GM12878 (cell line): ENCODE results near the gene EPB41. TPM values are rescaled to one million over a fixed set of nuclear protein-coding genes. Genes with fewer than 3 reads are reported as not detected.

Experiments
- ATAC-seq: fragments of 200-7000 bp; cut with Tn5 transposase; 3 replicates; pipeline ENCODE4 v1.9.1; 2020; ENCODE audit warnings: mild to moderate bottlenecking, moderate library complexity
- BruUV-seq: library from RNA; stranded (reverse); fragments of 400-500 nt; replicated peaks from 2 replicates; lab custom pipeline; 2021; lab: Mats Ljungman, UMichigan
- CTCF ChIA-PET: fragments of 300-600 bp; sonication (Branson Sonifier 250); formaldehyde crosslinking; extraction: SDS; loops from one replicate; lab custom pipeline; 2021; ENCODE audit warnings: inconsistent platforms; lab: Yijun Ruan, JAX
- POLR2A ChIA-PET: fragments of 350-600 bp; formaldehyde crosslinking; extraction: SDS; loops from one replicate; lab custom pipeline; 2021; ENCODE audit warnings: inconsistent platforms; lab: Charles Lee
- RAD21 ChIA-PET: fragments of 300-600 bp; sonication (Branson Sonifier 250); formaldehyde crosslinking; loops from one replicate; lab custom pipeline; 2023; ENCODE audit warnings: antibody characterized with exemption; ENCODE audit not compliant: unreplicated experiment; lab: Charles Lee
- SMC1A ChIA-PET: fragments of 300-600 bp; sonication (Branson Sonifier 250); formaldehyde crosslinking; loops from one replicate; lab custom pipeline; 2023; ENCODE audit not compliant: unreplicated experiment, uncharacterized antibody; lab: Charles Lee
- DNase-seq: peaks from one replicate; pipeline ENCODE4 v3.0.0-alpha.2; 2011; ENCODE audit warnings: low read depth, low spot score
- FAIRE-seq: peaks from 3 replicates; lab custom pipeline; 2011; peaks lifted over from hg19 to GRCh38; lab: Jason Lieb, UNC
- H2AFZ ChIP-seq: 2 replicates; pipeline ENCODE4 v1.6.0; 2011; ENCODE audit warnings: low read depth, low read length, control low read depth; ENCODE audit not compliant: control insufficient read depth
- H3K27ac ChIP-seq: 2 replicates; pipeline ENCODE4 v1.5.1; 2011; ENCODE audit warnings: control low read depth; ENCODE audit not compliant: control insufficient read depth, insufficient read depth
- H3K27me3 ChIP-seq, 2 experiments: replicated peaks in 1 of 2; 2 replicates each; pipeline versions ENCODE4 v1.6.0 to v1.6.1; 2011; ENCODE audit warnings: low read length in 1 of 2; ENCODE audit not compliant: control insufficient read depth in 2 of 2, insufficient read depth in 2 of 2
- H3K36me3 ChIP-seq, 2 experiments: 2 replicates each; pipeline ENCODE4 v1.5.1; 2011; ENCODE audit warnings: low read length in 1 of 2; ENCODE audit not compliant: control insufficient read depth in 2 of 2, insufficient read depth in 2 of 2
- H3K4me1 ChIP-seq: 2 replicates; pipeline ENCODE4 v1.6.1; 2011; ENCODE audit warnings: mild to moderate bottlenecking, low read length, moderate library complexity, mixed read lengths; ENCODE audit not compliant: control insufficient read depth, insufficient read depth
- H3K4me2 ChIP-seq: 2 replicates; pipeline ENCODE4 v1.6.0; 2011; ENCODE audit warnings: control low read depth; ENCODE audit not compliant: control insufficient read depth, insufficient read depth
- H3K4me3 ChIP-seq: fragments of 200-600 bp; sonication (generic); 2 replicates; pipeline ENCODE4 v1.5.1; 2016
- H3K79me2 ChIP-seq: 2 replicates; pipeline ENCODE4 v1.6.0; 2011; ENCODE audit warnings: low read length; ENCODE audit not compliant: control insufficient read depth, insufficient read depth
- H3K9ac ChIP-seq: 2 replicates; pipeline ENCODE4 v1.8.0; 2011; ENCODE audit warnings: low read length, control low read depth, mixed read lengths; ENCODE audit not compliant: control insufficient read depth, insufficient read depth
- H3K9me3 ChIP-seq: replicated peaks from 3 replicates; pipeline ENCODE4 v1.5.1; 2011; ENCODE audit warnings: mild to moderate bottlenecking, low read length; ENCODE audit not compliant: control insufficient read depth, insufficient read depth
- H4K20me1 ChIP-seq: 2 replicates; pipeline ENCODE4 v1.6.0; 2011; ENCODE audit not compliant: control insufficient read depth, insufficient read depth
- ASH2L ChIP-seq: fragments of 300-600, 200-600 bp; sonication (generic); IDR thresholded peaks from 2 replicates; pipeline ENCODE4 v1.6.1; 2017; ENCODE audit warnings: low read depth, mild to moderate bottlenecking, borderline replicate concordance
- CBFB ChIP-seq: IDR thresholded peaks from 2 replicates; pipeline ENCODE4 v1.6.1; 2016; ENCODE audit warnings: antibody characterized with exemption, low read depth
- CBX3 ChIP-seq: fragments of 200-600 bp; sonication (generic); IDR thresholded peaks from 2 replicates; pipeline ENCODE4 v1.6.1; 2016; ENCODE audit warnings: low read depth, borderline replicate concordance
- KDM1A ChIP-seq: fragments of 200-600 bp; sonication (generic); IDR thresholded peaks from 2 replicates; pipeline ENCODE4 v1.6.1; 2016; ENCODE audit warnings: borderline replicate concordance
- MEF2B ChIP-seq: fragments of 450-650 bp; IDR thresholded peaks from 2 replicates; pipeline ENCODE4 v1.6.1; 2018; ENCODE audit warnings: mild to moderate bottlenecking, moderate library complexity; ENCODE audit not compliant: partially characterized antibody, poor library complexity, severe bottlenecking
- MLLT1 ChIP-seq: fragments of 450-650 bp; IDR thresholded peaks from 2 replicates; pipeline ENCODE4 v1.6.1; 2016; ENCODE audit warnings: mild to moderate bottlenecking
- MYC ChIP-seq: IDR thresholded peaks from 2 replicates; pipeline ENCODE4 v1.6.1; 2011; ENCODE audit warnings: mild to moderate bottlenecking, low read length, moderate library complexity, inconsistent platforms; ENCODE audit not compliant: insufficient read depth, insufficient replicate concordance, insufficient read length, severe bottlenecking
- NFIC ChIP-seq: IDR thresholded peaks from 2 replicates; pipeline ENCODE4 v1.6.1; 2012; ENCODE audit warnings: low read depth, mild to moderate bottlenecking, inconsistent platforms, low read length, moderate library complexity
- NFYA ChIP-seq: IDR thresholded peaks from 2 replicates; pipeline ENCODE4 v1.6.1; 2011; ENCODE audit warnings: low read depth, mild to moderate bottlenecking, low read length, improper control_type of control experiment, borderline replicate concordance
- PAX8 ChIP-seq: fragments of 450-650 bp; IDR thresholded peaks from 2 replicates; pipeline ENCODE4 v1.6.1; 2017; ENCODE audit warnings: mild to moderate bottlenecking, moderate library complexity
- POLR2AphosphoS2 ChIP-seq: IDR thresholded peaks from 2 replicates; pipeline ENCODE4 v1.6.1; 2011; ENCODE audit warnings: low read depth, mild to moderate bottlenecking, low read length, improper control_type of control experiment, moderate library complexity
- RCOR1 ChIP-seq: conservative IDR thresholded peaks from 2 replicates; pipeline ENCODE4 v1.6.1; 2012; ENCODE audit warnings: low read depth, low read length, improper control_type of control experiment
- SMC3 ChIP-seq: IDR thresholded peaks from 2 replicates; pipeline ENCODE4 v1.6.1; 2011; ENCODE audit warnings: low read length, improper control_type of control experiment, borderline replicate concordance
- SREBF2 ChIP-seq: IDR thresholded peaks from 2 replicates; pipeline ENCODE4 v1.6.1; 2012; ENCODE audit warnings: mild to moderate bottlenecking, low read length
- SRF ChIP-seq, 2 experiments: IDR thresholded peaks; 2 replicates each; pipeline ENCODE4 v1.6.1; 2011; ENCODE audit warnings: low read depth in 2 of 2, low read length in 2 of 2, mild to moderate bottlenecking in 1 of 2, moderate library complexity in 1 of 2
- SUPT20H ChIP-seq: IDR thresholded peaks from 2 replicates; pipeline ENCODE4 v1.6.1; 2011; ENCODE audit warnings: low read depth, mild to moderate bottlenecking, low read length, moderate library complexity, borderline replicate concordance; ENCODE audit not compliant: control insufficient read depth
- WRNIP1 ChIP-seq: IDR thresholded peaks from 2 replicates; pipeline ENCODE4 v1.6.1; 2011; ENCODE audit warnings: low read depth, low read length, improper control_type of control experiment, borderline replicate concordance
- ZBTB4 ChIP-seq: fragments of 450-650 bp; formaldehyde crosslinking; IDR thresholded peaks from 2 replicates; pipeline ENCODE4 v1.4.0; 2022; ENCODE audit warnings: mild to moderate bottlenecking, moderate library complexity
- ZNF24 ChIP-seq: fragments of 450-650 bp; IDR thresholded peaks from 2 replicates; pipeline ENCODE4 v1.6.1; 2017; ENCODE audit warnings: antibody characterized with exemption, mild to moderate bottlenecking
- WGBS: methylation state at CpG from one replicate; pipeline ENCODE4 v1.1.6; 2016; ENCODE audit warnings: low lambda C conversion rate; ENCODE audit not compliant: insufficient replicate concordance, insufficient coverage; ENCODE audit errors: missing lambda C conversion rate; 5-methylcytosine and 5-hydroxymethylcytosine counted together
- in situ Hi-C: fragments of 300-500 bp; cut with MboI; formaldehyde crosslinking; loops from 9 replicates; pipeline ENCODE4 v1.14.3; 2018; ENCODE audit warnings: mixed read lengths
- intact Hi-C: fragments of 100-400 bp; cut with micrococcal nuclease; formaldehyde crosslinking; loops from one replicate; pipeline ENCODE4 v1.14.2; 2022; ENCODE audit not compliant: unreplicated experiment
- polyA plus RNA-seq, 11 experiments: library from polyadenylated mRNA; depleted of rRNA in 4 of 11; unstranded in 6 of 11; stranded (reverse) in 5 of 11; fragments of >200 nt; fragmentation: Nextera tagmentation in 4 of 11; fragmentation: Illumina TruSeq in 1 of 11; extraction: Ambion mirVana in 4 of 11; extraction: Trizol in 1 of 11; gene quantifications; 1 replicate in 1 of 11; 2 replicates in 10 of 11; pipeline versions ENCODE4 v1.2.1 to v1.2.3, GENCODE V29; 2011 to 2016; ENCODE audit warnings: inconsistent platforms in 2 of 11, missing spikeins in 2 of 11, low read depth in 1 of 11
- total RNA-seq, 4 experiments: library from RNA; depleted of rRNA in 3 of 4; stranded (reverse); fragments of >200 nt in 3 of 4; fragmentation: Illumina TruSeq in 1 of 4; extraction: Trizol in 1 of 4; gene quantifications; 2 replicates each; pipeline versions ENCODE4 v1.2.1 to v1.2.3, GENCODE V29; 2013 to 2021

Gene EPB41
- total and polyA plus RNA-seq, 10 of the 15 experiments (the other 5 are each of a cell fraction or from before 2014, with no cell fraction given): 1.1 to 77.6 (median 58.8) TPM

GRCh38 chr1:28893403-28894102 is 20.8 kb upstream of the EPB41 start (continued):
- TF ChIP-seq ASH2L (no peak), SREBF2 (no peak), NFIC (no peak)

GRCh38 chr1:28894785-28895184 is 19.6 kb upstream of the EPB41 start:
- intact Hi-C loops: no loop called here
- in situ Hi-C loops: no loop called here
- no peaks in the 10 kb centered on the region for H3K79me2 ChIP-seq
- H3K27me3 ChIP-seq: no peaks in the 10 kb centered on the region
- H3K9me3 ChIP-seq: no peaks in the 10 kb centered on the region
- no peaks in the 10 kb centered on the region for H3K4me1 ChIP-seq
- no peaks in the 10 kb centered on the region for H4K20me1 ChIP-seq
- H3K4me2 ChIP-seq: no peak overlapping the region
- RAD21 ChIA-PET: interaction anchor here (3.3 kb wide), 1 partner anchor 138 kb away, joined by 21 read pairs; no protein-coding TSS in a partner anchor
- CTCF ChIA-PET: interaction anchor here (1.8 to 6.2 kb wide), 4 partner anchors 9 to 308 kb away, joined by 4 to 63 read pairs (median 8); no protein-coding TSS in a partner anchor
- BruUV-seq: no TSS peak
- TF ChIP-seq KDM1A (no peak), WRNIP1 (no peak), RCOR1 (no peak), POLR2AphosphoS2 (no peak), MEF2B (no peak), MYC (no peak), ZNF24 (no peak), NFYA (no peak), CBFB (no peak), ZBTB4 (CRISPR knock-in tag) (no peak), SUPT20H (no peak), SMC3 (no peak), PAX8 (no peak), MLLT1 (no peak), SRF (IDR thresholded peaks at IDR 0.05; ENCODE audit: low read depth in 2 of 2, low read length in 2 of 2) (no peak), CBX3 (no peak)
- no peak overlapping the region for H3K4me3 ChIP-seq
- no peak for DNase-seq
- H3K9ac ChIP-seq: no peak overlapping the region
- 69% methylated on average over 2 of the region's 2 CpGs for WGBS
- no peak for ATAC-seq
- H2AFZ ChIP-seq: no peak overlapping the region
- H3K27ac ChIP-seq: no peak overlapping the region
- SMC1A ChIA-PET: interaction anchor here (0.6 to 2.2 kb wide), 4 partner anchors 19 to 152 kb away, joined by 3 to 12 read pairs (median 4); partner anchors contain the start of gene EPB41
- FAIRE-seq: no peak
- H3K36me3 ChIP-seq: no peaks in the 10 kb centered on the region
- POLR2A ChIA-PET: interaction anchor here (0.6 kb wide), 1 partner anchor 13 kb away, joined by 3 read pairs; no protein-coding TSS in a partner anchor
